GM18951 (cell line): ENCODE data around the gene NR0B1.

ENCODE experiments used
- POLR2A ChIP-seq: IDR thresholded peaks from 4 replicates; pipeline ENCODE4 v1.6.1; 2011; ENCODE audit warnings: mild to moderate bottlenecking; ENCODE audit not compliant: insufficient read length, insufficient read depth; ENCODE audit errors: extremely low read depth
- in situ Hi-C: fragments of 300-500 bp; cut with MboI; formaldehyde crosslinking; loops from one replicate; pipeline ENCODE4 v1.12.0; 2022; ENCODE audit warnings: low sequenced_read_pairs, mixed read lengths, inconsistent platforms; ENCODE audit not compliant: unreplicated experiment

NR0B1 gene

DNA sequence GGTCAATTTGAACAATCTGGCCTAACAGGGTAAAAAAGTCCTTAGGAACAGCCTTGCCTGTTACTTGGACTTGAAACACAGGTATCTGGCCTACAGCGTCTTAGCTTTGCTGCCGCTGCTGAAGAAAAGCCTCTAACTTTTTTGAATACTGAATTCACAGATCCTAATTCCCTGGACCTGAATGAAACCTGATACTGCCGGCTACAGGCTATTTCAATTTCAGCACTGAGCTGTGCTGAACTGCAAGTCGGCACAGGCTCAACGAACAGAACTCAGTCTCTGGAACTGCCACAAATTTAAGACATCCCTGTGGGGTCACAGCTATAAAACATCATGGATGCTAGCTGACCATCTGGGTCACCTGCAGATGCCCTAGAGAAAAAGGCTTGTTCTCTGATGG lies 7.2 kb downstream of the NR0B1 start:
- TF ChIP-seq POLR2A, result no peak
- in situ Hi-C loops, result no loop called here

DNA sequence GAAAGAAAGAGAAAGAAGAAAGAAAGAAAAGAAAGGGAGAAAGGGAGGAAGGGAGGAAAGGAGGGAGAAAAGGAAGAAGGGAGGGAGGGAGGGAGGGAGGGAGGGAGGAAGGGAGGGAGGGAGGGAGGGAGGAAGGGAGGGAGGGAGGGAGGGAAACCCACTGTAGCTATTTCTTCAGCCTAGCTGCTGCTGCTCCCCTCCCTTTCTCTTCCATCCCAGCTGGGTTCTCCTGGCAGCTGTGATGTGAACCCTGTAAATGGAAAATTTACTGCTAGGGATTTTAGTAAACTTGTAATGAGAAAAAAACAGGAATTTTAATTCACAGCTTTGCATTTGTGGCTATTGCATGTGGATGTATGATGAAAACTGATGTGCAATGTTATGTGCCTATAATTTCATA lies 8.0 kb downstream of the NR0B1 start:
- no peak for TF ChIP-seq POLR2A
- in situ Hi-C loops, result no loop called here

DNA sequence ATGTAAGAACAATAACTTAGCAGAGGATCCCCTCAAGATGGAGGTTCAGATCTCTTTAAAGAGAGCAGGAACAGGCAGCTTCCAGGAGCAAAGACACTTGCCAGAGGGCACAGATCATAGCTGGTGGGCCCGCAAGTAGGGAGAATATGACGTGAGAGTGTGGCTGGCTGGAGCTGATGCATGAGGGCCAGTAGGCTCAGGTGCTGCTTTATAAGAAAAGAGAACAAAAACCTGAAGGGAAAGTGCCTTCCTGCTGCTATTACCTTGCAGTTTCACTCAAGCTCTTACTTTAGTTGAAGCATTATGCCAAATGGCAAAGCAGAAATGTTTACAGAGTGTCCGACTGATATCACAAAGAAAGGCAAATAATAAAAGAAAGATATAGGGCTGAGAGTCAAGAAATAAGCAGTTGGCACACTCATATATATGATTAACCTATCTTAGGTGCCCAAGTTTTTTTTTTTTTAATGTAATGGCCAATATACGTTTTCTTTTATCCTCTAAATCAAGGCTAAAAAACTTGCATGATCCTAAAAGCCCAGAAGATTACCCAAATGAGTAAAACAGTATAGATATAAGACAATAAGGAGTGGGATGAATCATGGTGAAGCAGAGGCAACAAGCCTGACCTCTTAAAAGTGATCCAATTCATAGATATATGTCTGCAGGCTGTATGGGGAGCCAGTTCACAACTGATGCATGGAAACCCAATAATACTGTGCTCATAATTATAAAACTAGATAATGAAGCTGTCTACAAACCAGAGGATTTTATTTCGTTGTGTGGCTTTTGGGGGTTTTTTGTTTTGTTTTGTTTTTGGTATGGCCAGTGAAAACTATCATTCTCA lies 12.6 kb downstream of the NR0B1 start:
- TF ChIP-seq POLR2A, result no peak
- in situ Hi-C loops, result no loop called here

- in situ Hi-C loops, result no loop called here
- TF ChIP-seq POLR2A, result no peak
Observed at GRCh38 chrX:30283456-30284200, 25.6 kb downstream of the NR0B1 start.

- no peak for TF ChIP-seq POLR2A
- in situ Hi-C loops, result no loop called here
Observed at GRCh38 chrX:30282527-30282926, 26.7 kb downstream of the NR0B1 start.

GRCh38 chrX:30280428-30280827 lies 28.8 kb downstream of the NR0B1 start:
- TF ChIP-seq POLR2A, result no peak
- in situ Hi-C loops, result no loop called here

GRCh38 chrX:30278365-30278764 lies 30.8 kb downstream of the NR0B1 start:
- no peak for TF ChIP-seq POLR2A
- in situ Hi-C loops, result no loop called here

- TF ChIP-seq POLR2A, result no peak
- in situ Hi-C loops, result no loop called here
Observed at GRCh38 chrX:30275498-30275897, 33.7 kb downstream of the NR0B1 start.

GRCh38 chrX:30270639-30271038 lies 38.6 kb downstream of the NR0B1 start:
- TF ChIP-seq POLR2A, result no peak
- in situ Hi-C loops, result no loop called here

- in situ Hi-C loops, result no loop called here
- no peak for TF ChIP-seq POLR2A
Observed at GRCh38 chrX:30262763-30263162, 46.4 kb downstream of the NR0B1 start.

- in situ Hi-C loops, result no loop called here
- no peak for TF ChIP-seq POLR2A
Observed at GRCh38 chrX:30261012-30261411, 48.2 kb downstream of the NR0B1 start.

GRCh38 chrX:30259927-30260326 lies 49.3 kb downstream of the NR0B1 start:
- no peak for TF ChIP-seq POLR2A
- in situ Hi-C loops, result no loop called here
